SKM-1 treated with dmso at 0.1 percent for 144 hours (cell line): ENCODE measurements around the gene C9orf50.

Source experiments
- DNase-seq: peaks from one replicate; lab custom pipeline; 2025; ENCODE audit not compliant: unreplicated experiment; lab: John Stamatoyannopoulos, UW

C9orf50 gene

DNA sequence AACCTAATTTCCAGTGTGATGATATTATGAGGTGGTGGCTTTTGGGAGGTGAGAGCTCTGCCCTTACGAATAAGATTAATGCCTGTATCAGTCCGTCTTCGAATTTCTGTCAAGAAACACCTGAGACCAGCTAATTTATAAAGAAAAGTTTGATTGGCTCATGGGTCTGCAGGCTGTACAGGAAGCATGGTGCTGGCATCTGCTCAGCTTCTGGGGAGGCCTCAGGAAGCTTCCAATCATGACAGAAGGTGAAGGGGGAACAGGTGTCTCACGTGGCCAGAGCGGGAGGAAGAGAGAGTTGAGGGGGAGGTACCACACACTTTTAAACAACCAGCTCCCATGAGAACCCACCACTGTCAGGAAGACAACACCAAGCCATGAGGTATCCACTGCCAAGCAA is 46.9 kb downstream of the C9orf50 start:
- no peak for DNase-seq

GRCh38 chr9:129572517-129572916 is 48.4 kb downstream of the C9orf50 start:
- DNase-seq = no peak

- no peak for DNase-seq
Observed at GRCh38 chr9:129572052-129572425, 48.9 kb downstream of the C9orf50 start.

GRCh38 chr9:129571298-129572051 is 49.4 kb downstream of the C9orf50 start:
- no peak for DNase-seq

GRCh38 chr9:129570450-129571297 is 50.2 kb downstream of the C9orf50 start:
- no peak for DNase-seq

DNA sequence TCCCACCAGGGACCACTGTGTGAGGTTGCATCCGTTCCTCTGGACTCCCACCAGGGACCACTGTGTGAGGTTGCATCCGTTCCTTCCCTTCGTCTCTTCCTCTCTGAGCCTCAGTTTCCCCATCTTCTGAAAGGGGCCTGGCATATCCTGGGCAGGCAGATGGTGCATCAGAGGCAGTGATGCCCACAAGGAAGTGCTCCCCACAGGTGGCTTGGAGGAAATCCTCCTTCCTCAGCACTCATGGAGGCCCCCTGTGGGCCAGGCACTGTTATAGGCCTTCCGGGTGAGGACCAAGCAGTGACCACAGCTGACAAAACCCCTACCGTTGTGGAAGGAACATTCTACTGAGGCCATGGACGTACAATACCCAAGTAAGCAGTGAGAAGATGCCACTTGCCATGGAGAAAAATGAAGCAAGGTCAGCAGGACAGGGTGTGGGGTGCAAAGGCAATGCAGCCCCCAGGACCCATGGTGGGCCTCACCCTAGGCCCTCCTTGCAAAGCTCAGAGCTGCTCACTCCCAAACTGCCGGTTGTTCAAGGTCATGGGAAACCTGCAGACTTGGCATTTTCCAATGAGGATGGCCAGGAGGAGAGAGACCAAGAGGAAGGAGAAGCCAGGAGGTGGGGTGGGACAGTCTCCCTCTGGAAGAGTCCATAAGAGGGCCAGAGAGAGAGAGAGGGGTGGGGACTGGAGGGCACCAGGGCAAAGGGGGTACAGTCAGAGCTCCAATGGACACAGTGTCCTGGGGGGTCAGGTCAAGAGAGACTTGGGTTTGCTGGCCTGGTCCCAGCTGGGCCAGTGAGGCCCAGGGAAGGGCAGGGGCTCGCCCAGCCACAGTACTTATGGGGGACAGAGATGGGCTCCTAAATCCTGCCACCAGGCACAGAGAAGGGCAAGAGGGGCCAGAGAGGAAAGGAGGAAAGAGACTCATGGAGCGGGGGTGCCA is 51.1 kb downstream of the C9orf50 start:
- no peak for DNase-seq

DNA sequence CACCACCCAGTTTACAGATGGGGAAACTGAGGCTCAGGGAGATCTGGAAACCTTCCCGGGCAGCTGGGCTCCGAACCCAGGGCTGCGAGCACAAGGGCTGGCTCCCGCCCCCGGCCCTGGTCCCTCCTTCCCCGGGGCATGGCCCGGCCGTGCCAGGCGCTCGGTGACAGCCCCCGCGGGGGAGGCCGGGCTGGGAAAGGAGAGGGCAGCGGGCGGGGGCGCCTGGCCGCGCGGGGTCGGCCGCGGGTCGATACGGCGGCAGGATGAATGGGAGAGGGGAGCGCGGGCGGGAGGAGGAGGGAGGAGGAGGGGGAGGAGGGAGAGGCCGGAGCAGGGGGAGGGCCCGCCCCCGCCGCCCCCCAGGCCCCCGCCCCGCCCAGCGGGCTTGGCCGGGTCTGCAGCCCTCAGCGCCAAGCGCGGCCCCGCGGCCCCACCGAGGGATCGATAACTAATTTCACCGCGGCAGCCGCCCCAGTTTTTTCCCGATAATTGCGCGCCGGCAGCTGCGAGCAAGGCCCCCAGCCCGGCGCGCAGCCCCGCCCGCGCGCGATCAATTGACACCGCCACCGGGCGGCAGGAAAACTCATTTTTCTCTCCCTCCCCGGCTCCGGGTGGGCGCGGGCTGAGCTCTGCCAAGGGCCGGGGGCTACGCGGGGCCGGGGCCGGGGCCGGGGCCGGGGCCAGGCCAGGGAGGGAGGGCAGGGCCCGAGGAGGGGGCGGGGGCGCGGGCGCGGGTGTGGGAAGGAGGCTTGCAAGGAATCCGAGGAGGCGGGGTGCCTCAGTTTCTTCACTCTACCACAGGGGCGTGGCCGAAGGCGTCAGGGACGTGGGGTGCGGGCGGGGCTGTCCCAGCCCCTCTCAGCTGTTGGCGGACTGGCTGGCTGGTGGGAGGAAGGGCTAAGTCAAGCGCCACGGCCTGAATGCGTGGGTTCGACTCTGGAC is 52.1 kb downstream of the C9orf50 start:
- DNase-seq = no peak

GRCh38 chr9:129567842-129568559 is 52.9 kb downstream of the C9orf50 start:
- DNase-seq = no peak

DNA sequence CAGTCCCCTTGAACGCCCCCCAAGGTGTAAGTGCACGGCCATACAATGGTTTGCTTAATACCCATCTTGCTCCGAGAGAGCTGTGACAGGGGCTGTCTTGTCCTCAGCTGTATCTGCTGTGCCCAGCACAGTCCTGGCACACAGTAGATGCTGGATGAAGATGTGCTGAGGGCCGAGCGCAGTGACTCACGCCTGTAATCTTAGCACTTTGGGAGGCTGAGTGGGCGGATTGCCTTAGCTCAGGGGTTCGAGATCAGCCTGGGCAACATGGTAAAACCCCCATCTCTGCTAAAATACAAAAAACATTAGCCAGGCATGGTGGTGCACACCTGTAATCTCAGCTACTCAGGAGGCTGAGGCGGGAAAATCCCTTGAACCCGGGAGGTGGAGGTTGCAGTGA is 53.6 kb downstream of the C9orf50 start:
- DNase-seq = no peak

DNA sequence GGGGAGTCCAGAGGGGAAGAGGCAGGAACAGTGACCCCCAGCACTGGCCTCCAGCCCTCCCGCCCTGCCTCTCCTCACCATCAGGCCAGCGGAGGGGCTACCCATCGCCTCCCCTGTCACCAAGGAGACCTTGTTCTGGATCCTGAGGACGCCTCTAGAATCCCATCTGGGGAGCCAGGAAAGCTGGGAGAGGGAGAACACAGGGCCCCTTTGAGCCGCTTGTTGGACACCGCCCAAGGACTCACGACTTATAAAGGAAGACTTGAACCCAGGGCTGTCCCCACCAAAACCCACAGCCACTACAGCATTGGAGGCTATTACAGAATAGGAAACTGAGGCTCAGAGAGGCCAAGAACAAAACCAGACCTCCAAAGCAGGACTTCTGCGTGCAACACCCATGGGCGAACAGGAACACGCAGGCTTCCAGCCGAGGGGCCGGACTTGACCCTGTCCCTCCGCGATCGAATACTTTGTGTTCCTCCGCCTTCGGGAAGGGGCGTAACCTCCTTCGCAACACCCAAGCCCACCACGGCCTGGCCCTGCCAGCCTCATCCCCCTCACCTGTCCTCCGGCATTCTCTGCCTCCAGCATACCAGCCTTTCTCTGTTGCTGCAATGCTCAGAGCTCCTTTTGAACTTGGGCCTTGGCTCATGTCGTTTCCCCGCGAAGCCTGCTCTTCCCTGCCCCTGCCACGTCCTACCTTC is 54.2 kb downstream of the C9orf50 start:
- no peak for DNase-seq

- DNase-seq = no peak
Observed at GRCh38 chr9:129562917-129563316, 58.0 kb downstream of the C9orf50 start.

DNA sequence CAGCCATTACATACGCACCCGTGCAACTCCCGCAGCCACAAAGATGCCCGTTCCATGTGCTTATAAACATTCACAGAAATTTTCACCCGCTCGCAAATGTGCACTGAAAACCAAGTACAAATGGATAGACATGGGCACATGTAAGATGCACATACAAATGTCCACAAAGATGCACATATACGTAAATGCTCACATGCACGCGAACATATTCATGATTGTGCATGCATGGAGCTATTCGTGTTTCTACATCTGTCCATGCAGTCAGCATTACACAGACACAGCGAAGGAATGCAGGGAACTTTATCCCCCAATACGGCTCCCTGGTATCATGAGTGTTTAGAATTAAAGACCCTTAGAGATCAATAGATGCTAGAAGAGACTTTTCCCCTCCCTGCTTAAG is 58.4 kb downstream of the C9orf50 start:
- DNase-seq = no peak
